ENCODE results near the gene CRK.

CRK gene

GRCh38 chr17:1455797-1456599, at the start of gene CRK:
Gene CRK, minus strand, starts transcription at chr17:1456232. Its CDS starts 115 bp downstream, at chr17:1456117.
- H3K4me3 ChIP-seq (ENCODE audit: low read length), result peak within 1 kb of the TSS; percentile 95
- no peak for TF ChIP-seq ZNF274 (IDR thresholded peaks at IDR 0.05; ENCODE audit: low read depth, low read length)

- TF ChIP-seq ZNF274 (IDR thresholded peaks at IDR 0.05; ENCODE audit: low read depth, low read length), result no peak
- H3K4me3 ChIP-seq (ENCODE audit: low read length), result no peak overlapping the region
These were observed 49.6 kb upstream of the CRK start for GRCh38 chr17:1505586-1505985.

- no peak overlapping the region for H3K4me3 ChIP-seq (ENCODE audit: low read length)
- no peak for TF ChIP-seq ZNF274 (IDR thresholded peaks at IDR 0.05; ENCODE audit: low read depth, low read length)
These were observed 48.8 kb upstream of the CRK start for GRCh38 chr17:1504866-1505265.

- TF ChIP-seq ZNF274 (IDR thresholded peaks at IDR 0.05; ENCODE audit: low read depth, low read length), result no peak
- H3K4me3 ChIP-seq (ENCODE audit: low read length), result no peak overlapping the region
These were observed 47.7 kb upstream of the CRK start for GRCh38 chr17:1503699-1504098.

- no peak for TF ChIP-seq ZNF274 (IDR thresholded peaks at IDR 0.05; ENCODE audit: low read depth, low read length)
- H3K4me3 ChIP-seq (ENCODE audit: low read length), result no peak overlapping the region
These were observed 42.8 kb upstream of the CRK start for GRCh38 chr17:1498869-1499268.

GRCh38 chr17:1498233-1498632, 42.2 kb upstream of the CRK start:
- no peak overlapping the region for H3K4me3 ChIP-seq (ENCODE audit: low read length)
- TF ChIP-seq ZNF274 (IDR thresholded peaks at IDR 0.05; ENCODE audit: low read depth, low read length), result no peak

GRCh38 chr17:1497831-1498230, 41.8 kb upstream of the CRK start:
- no peak for TF ChIP-seq ZNF274 (IDR thresholded peaks at IDR 0.05; ENCODE audit: low read depth, low read length)
- H3K4me3 ChIP-seq (ENCODE audit: low read length), result no peak overlapping the region

- no peak overlapping the region for H3K4me3 ChIP-seq (ENCODE audit: low read length)
- no peak for TF ChIP-seq ZNF274 (IDR thresholded peaks at IDR 0.05; ENCODE audit: low read depth, low read length)
These were observed 40.8 kb upstream of the CRK start for GRCh38 chr17:1496869-1497268.

GRCh38 chr17:1495265-1495989, 39.4 kb upstream of the CRK start:
- no peak for TF ChIP-seq ZNF274 (IDR thresholded peaks at IDR 0.05; ENCODE audit: low read depth, low read length)
- no peak overlapping the region for H3K4me3 ChIP-seq (ENCODE audit: low read length)

- TF ChIP-seq ZNF274 (IDR thresholded peaks at IDR 0.05; ENCODE audit: low read depth, low read length), result no peak
- H3K4me3 ChIP-seq (ENCODE audit: low read length), result no peak overlapping the region
These were observed 38.8 kb upstream of the CRK start for GRCh38 chr17:1494736-1495253.

- TF ChIP-seq ZNF274 (IDR thresholded peaks at IDR 0.05; ENCODE audit: low read depth, low read length), result no peak
- no peak overlapping the region for H3K4me3 ChIP-seq (ENCODE audit: low read length)
These were observed 38.2 kb upstream of the CRK start for GRCh38 chr17:1494203-1494602.

- no peak for TF ChIP-seq ZNF274 (IDR thresholded peaks at IDR 0.05; ENCODE audit: low read depth, low read length)
- H3K4me3 ChIP-seq (ENCODE audit: low read length), result no peak overlapping the region
These were observed 37.4 kb upstream of the CRK start for GRCh38 chr17:1493291-1493980.

- no peak for TF ChIP-seq ZNF274 (IDR thresholded peaks at IDR 0.05; ENCODE audit: low read depth, low read length)
These were observed 36.5 kb upstream of the CRK start, which contains the start of gene MYO1C for GRCh38 chr17:1492249-1493206. Gene MYO1C, minus strand, starts transcription at chr17:1492686. Its CDS starts 199 bp downstream, at chr17:1492487.

More at GRCh38 chr17:1492249-1493206, 36.5 kb upstream of the CRK start, which contains the start of gene MYO1C:
- H3K4me3 ChIP-seq (ENCODE audit: low read length), result peak within 1 kb of the TSS; percentile 56; the same call in 1 of the 2 replicates

Measured in GM08714 (cell line).